GM18520 (cell line): ENCODE measurements around the gene KCNIP4.

ENCODE experiments used
- ATAC-seq: cut with Tn5 transposase; IDR thresholded peaks from one replicate; pipeline ENCODE4 v1.9.1; 2021; ENCODE audit not compliant: unreplicated experiment

The KCNIP4 gene

GRCh38 chr4:21699446-21699845, 249.1 kb downstream of the KCNIP4 start:
- no peak for ATAC-seq

- no peak for ATAC-seq
These were observed 251.0 kb downstream of the KCNIP4 start for GRCh38 chr4:21697583-21697982.

DNA sequence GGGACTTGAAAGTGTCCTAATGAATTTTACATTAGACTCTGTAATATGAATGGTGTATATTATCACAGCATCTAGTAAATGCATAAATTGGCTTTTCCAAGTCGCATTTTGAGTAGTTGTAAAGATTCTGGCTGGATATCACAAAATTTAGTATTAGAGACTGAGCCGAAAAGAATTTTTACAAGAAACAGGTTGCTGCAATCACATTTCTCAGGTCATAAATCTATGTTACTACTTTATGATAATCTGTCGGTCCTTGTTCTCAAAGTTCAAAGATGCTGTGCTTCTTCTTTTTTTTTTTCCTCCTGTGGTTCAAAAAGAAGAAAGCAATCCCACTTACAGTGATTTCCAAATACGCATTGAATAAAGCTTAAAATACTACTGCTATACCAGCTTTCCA, 253.4 kb downstream of the KCNIP4 start:
- ATAC-seq: no peak

- ATAC-seq: no peak
These were observed 256.3 kb downstream of the KCNIP4 start for GRCh38 chr4:21692241-21692640.

GRCh38 chr4:21688596-21689265, 259.8 kb downstream of the KCNIP4 start:
- ATAC-seq: no peak

GRCh38 chr4:21685911-21686310, 262.7 kb downstream of the KCNIP4 start:
- no peak for ATAC-seq

DNA sequence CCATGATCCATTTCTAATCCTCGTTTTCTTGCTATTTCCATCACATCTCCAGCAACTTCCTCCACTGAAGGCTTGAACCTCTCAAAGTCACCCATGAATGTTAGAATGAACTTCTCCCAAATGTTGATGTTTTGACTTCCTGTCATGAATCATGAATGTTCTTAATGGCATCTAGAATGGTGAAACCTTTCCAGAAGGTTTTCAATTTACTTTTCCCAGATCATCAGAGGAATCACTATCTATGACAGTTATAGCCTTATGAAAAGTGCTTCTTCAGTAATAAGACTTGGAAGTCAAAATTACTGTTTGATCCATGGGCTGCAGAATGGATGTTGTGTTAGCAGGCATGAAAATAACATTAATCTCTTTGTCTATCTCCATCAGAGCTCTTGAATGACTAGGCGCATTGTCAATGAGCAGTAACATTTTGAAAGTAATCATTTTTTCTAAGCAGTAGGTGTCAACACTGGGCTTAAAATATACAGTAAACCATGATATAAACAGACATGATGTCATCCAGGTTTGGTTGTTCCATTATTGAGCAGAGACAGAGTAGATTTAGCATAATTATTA, 268.2 kb downstream of the KCNIP4 start:
- ATAC-seq: no peak

GRCh38 chr4:21678711-21679110, 269.9 kb downstream of the KCNIP4 start:
- no peak for ATAC-seq

DNA sequence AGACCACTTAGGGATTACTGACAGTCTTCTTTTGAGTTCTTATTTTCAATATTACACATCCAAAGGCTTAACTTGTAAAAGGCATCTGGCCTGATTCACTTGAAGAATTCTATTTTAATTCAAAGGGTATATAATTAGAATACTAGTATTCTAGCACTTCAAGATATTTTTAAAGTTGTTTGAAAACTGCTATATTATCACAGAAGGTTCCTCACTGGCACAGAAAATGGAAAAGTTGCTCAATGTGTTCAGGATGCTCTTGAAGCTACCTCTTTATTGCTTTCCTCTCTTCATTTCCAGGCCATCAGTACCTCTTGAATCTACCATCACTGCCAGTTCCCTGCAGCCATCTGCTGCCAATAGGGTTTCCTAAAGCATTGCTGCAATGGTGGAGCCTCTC, 271.4 kb downstream of the KCNIP4 start:
- no peak for ATAC-seq

GRCh38 chr4:21664355-21664754, 284.2 kb downstream of the KCNIP4 start:
- no peak for ATAC-seq

DNA sequence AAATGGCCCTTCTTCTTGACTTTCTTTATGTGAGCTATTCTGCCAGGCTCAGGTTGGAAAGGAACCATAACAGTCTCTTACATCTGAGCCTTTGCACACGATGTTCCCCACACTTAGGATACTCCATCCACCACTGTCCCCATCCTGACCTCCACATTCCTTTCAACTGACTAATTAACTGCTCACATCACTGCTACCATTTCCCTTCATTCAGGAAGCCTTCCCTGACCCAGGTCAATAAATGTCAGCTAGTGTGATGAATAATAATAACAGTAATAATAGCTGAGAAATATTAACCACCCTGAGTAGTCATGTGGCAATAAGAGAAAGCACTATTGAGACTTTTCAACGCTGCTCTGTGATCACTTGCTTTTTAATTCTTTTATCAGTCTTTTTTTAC, 291.7 kb downstream of the KCNIP4 start:
- ATAC-seq: no peak

DNA sequence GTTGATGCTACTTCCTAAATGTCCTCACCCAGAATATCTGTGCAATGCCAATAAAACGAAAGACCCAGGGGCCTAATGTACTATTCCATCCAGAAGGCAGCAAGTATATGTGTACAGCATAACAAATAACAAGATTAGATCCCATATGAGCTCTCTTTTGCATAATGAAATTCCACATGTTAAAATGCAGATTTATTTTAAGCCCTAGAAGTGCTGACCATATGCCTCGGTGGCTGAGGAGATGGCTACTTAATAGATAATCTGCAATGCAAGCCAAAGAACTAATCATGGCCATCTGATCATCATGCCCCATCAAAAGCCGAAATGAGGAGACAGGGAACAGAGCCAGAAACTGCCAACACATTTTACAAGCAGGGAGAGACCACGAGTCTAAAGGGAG, 293.5 kb downstream of the KCNIP4 start:
- no peak for ATAC-seq

DNA sequence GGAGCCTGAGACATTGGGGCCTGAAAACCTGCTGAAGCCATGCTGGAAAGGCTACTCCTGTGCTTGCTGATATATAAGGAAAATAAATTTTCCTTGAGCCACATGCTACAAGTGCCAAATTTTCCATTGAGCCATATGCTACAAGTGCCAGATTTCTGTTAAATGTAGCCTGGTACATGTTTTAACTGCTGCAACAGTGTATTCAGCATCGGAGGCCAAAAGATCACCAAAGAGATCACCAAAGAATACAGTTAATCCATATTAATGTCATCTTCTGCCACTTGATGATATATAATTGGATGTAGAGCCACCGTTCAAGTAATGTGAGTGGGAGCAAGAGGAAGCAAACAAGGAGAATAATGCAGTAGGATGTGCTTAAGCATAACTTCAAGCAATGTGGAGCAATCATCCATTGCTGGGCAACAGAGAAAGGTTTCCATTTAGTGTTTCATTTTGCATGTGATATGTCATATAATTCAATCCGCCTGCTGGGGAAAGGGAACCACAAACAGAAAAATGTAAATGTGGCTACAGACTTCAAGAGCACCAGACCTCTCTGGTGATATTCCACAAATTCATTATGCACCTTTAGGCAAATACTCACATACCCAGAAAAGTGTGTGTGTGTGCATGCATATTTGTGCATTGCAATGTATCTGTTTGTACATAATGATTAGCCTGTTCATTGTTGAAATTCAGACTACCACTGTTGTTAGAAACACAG, 295.9 kb downstream of the KCNIP4 start:
- no peak for ATAC-seq

DNA sequence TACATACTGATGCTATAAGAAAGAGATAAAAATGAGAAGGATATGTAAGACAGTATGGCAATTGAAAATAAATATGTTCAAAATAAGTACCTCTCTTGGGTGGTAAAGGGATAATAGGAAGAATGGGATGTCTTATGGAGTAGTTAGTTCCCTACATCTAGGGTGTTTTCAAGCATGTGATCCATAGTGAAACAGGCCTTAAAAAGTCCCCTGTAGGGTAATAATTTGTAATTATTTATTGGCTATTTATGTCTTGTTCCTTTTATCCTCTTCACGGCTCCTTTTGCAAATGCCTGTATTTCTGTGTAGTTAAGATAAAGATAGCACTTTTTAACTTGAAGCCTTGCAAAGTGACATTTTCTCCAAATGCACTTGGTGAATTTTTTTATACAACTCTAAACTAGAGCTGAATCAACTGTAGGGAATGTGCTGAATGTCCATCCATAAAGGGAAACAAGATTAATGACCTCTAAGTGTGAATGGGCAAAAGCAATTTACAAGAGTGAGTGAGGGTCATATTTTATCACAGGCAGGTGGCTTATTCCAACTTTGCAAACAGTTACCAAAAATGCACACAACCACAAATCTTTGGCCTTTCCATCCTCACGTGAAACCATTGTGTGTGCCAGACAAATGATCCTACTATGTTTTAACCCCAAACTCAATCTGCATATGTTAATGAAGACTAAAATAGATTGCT, 299.0 kb downstream of the KCNIP4 start:
- ATAC-seq: no peak

DNA sequence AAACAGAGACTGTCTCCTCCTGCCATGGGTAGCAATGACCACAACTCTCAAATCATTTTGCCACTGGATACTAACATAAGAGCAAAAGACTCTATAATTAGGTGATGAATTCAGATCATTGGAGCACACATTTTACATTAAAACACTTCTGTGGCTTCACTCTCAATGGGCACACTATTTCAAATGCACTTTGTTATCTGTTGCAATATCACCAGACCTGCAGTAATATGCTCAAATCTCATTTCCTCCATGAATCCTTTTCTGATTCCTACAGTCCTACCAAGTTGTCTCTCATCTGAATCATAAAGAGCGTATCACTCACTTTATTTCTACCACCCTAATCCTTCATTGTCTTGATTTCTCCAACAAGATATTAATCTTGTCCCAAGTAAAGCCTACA, 302.8 kb downstream of the KCNIP4 start:
- ATAC-seq: no peak

GRCh38 chr4:21641696-21642095, 306.9 kb downstream of the KCNIP4 start:
- ATAC-seq: no peak

DNA sequence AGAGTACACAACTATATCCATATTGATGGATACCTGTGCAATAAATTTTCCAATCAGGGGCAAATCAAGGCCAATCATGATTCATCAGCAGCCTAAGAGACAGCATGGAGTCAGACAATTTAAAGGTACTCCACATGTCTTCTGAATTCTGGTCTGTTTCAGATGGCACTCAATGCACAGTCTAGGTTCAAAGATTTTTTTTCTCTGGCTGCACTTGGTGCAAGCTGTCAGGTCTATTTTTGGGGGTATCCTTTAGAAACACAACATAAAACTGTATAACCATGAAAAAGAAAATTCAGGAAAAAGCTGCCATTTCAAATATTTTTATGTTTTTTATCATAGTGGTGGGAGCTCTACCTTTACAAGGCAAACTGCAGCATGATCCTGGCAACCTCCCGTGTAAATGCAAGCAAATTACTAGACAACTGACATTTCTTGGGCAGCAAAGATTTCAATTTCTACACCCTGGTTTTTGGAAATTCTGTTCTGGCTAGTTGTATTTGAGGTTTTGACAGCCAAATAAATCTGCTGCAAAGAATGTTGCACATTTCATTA, 310.3 kb downstream of the KCNIP4 start:
- ATAC-seq: no peak

- no peak for ATAC-seq
These were observed 319.5 kb downstream of the KCNIP4 start for GRCh38 chr4:21628916-21629610.

GRCh38 chr4:21628116-21628670, 320.4 kb downstream of the KCNIP4 start:
- no peak for ATAC-seq

GRCh38 chr4:21625447-21625846, 323.1 kb downstream of the KCNIP4 start:
- no peak for ATAC-seq

DNA sequence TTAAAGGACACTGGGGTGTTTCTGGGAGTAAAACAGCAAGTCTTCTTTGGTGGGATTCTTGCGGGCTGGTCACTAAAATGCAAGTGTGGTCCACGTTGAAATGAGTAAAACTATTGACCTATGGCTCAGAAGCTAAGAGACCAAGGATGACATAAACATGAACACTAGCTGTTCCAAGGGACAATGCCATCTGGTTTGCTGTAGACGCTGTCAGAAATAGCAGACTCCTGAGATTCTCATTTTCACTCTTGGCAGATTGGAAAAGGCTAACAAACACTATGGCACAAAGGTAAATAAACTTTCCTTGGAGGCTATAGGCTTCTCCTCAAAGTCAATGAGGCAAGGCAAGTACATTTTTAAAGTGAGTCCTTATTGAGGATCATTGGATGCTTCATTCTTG, 343.6 kb downstream of the KCNIP4 start:
- no peak for ATAC-seq
